ENCODE measurements around the gene SFT2D1. TPM values are rescaled to one million over a fixed set of nuclear protein-coding genes. Genes with fewer than 3 reads are reported as not detected.

SFT2D1 gene
- total RNA-seq, 4 donors from 2014 or later, result 6.1 to 35.8 (median 33.0) TPM

DNA sequence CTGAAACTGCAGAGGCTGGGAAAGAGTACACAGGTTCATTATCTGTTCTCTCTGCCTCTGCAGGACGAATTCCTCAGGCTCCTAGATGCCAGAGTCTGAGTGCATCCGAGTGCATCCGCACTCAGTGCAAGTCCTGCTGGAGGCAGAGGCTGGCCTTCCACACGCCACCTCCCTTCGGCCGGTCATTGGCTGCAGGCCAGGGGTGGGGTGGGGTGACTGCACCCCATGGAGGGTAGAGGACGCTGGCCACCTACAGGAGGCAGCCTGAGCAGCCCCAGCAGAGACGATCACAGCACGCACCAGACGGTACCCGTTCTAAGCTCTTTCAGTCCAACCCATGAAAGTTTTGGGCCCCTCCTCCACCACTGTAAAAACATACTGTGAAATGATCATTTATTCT is 11.7 kb downstream of the SFT2D1 start:
- Histone ChIP-seq H3K4me3 (no peak overlapping the region), H3K9me3 (no peaks in the 10 kb centered on the region), H3K36me3 (no peaks in the 10 kb centered on the region), H3K27ac (no peak overlapping the region), H3K4me1 (no peaks in the 10 kb centered on the region), H3K27me3 (no peaks in the 10 kb centered on the region)
- intact Hi-C loops (cut with DNase I; ENCODE audit: low total_unique reads), result no loop called here
- no peak for DNase-seq
- no peak for TF ChIP-seq POLR2A (IDR thresholded peaks at IDR 0.05)
- TF ChIP-seq, protein P1, sequence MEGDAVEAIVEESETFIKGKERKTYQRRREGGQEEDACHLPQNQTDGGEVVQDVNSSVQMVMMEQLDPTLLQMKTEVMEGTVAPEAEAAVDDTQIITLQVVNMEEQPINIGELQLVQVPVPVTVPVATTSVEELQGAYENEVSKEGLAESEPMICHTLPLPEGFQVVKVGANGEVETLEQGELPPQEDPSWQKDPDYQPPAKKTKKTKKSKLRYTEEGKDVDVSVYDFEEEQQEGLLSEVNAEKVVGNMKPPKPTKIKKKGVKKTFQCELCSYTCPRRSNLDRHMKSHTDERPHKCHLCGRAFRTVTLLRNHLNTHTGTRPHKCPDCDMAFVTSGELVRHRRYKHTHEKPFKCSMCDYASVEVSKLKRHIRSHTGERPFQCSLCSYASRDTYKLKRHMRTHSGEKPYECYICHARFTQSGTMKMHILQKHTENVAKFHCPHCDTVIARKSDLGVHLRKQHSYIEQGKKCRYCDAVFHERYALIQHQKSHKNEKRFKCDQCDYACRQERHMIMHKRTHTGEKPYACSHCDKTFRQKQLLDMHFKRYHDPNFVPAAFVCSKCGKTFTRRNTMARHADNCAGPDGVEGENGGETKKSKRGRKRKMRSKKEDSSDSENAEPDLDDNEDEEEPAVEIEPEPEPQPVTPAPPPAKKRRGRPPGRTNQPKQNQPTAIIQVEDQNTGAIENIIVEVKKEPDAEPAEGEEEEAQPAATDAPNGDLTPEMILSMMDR (IDR thresholded peaks at IDR 0.05), result no peak

DNA sequence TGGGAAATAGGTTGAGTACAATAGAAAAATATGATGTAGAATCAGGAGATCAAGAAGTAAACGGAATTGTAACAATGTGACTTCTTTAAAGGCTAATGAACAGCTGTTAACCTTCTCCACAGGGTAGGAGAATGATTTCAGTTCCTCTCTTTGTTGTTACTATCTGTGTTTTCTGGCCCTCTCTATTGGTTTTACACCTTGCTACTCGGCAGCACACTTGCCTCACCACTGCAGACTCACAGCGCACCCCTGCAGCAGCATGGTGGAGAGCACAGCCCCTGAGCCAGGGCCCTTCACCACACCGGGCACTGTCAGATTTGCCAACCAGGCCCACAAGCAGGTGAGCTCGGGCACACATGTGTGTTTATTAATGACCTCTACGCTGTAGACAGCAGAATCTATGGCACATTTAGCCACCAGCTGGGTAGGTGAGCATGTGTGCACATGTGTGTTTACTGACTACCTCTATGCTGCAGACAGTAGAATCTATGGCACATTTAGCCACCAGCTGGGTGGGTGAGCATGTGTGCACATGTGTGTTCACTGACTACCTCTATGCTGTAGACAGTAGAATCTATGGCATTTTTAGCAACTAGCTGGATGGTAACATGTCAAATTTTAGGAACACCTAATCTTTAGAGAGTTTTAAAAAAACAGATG is 16.8 kb downstream of the SFT2D1 start:
- DNase-seq, result no peak
- Histone ChIP-seq H3K9me3 (no peaks in the 10 kb centered on the region), H3K27me3 (no peaks in the 10 kb centered on the region), H3K4me3 (no peak overlapping the region), H3K4me1 (no peaks in the 10 kb centered on the region), H3K27ac (no peak overlapping the region), H3K36me3 (no peaks in the 10 kb centered on the region)
- TF ChIP-seq, protein P1 (IDR thresholded peaks at IDR 0.05), result no peak
- TF ChIP-seq POLR2A (IDR thresholded peaks at IDR 0.05), result no peak
- intact Hi-C loops (cut with DNase I; ENCODE audit: low total_unique reads), result no loop called here

DNA sequence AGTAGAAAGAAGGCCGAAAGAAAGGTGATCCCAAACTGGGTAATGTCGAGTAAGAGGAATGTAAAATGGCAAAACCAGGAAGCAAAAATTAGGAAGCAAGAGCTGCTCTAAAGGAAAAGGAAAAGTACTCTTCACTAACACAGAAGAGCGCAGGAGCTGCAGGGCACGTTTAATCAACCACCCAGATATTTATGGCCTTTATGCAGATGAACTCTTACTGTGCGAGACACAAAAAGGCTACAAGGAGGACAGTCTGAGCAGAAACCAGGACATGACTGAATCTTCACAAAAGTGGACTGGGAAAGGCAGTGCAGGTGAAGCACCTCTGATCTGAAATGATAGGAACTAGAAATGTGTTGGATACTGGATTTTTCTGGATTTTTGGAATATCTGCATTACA is 18.9 kb downstream of the SFT2D1 start:
- Histone ChIP-seq H3K27me3 (no peaks in the 10 kb centered on the region), H3K9me3 (no peaks in the 10 kb centered on the region), H3K4me3 (no peak overlapping the region), H3K36me3 (no peaks in the 10 kb centered on the region), H3K4me1 (no peaks in the 10 kb centered on the region), H3K27ac (no peak overlapping the region)
- no peak for DNase-seq
- TF ChIP-seq, protein P1 (IDR thresholded peaks at IDR 0.05), result no peak
- TF ChIP-seq POLR2A (IDR thresholded peaks at IDR 0.05), result no peak
- intact Hi-C loops (cut with DNase I; ENCODE audit: low total_unique reads), result no loop called here

DNA sequence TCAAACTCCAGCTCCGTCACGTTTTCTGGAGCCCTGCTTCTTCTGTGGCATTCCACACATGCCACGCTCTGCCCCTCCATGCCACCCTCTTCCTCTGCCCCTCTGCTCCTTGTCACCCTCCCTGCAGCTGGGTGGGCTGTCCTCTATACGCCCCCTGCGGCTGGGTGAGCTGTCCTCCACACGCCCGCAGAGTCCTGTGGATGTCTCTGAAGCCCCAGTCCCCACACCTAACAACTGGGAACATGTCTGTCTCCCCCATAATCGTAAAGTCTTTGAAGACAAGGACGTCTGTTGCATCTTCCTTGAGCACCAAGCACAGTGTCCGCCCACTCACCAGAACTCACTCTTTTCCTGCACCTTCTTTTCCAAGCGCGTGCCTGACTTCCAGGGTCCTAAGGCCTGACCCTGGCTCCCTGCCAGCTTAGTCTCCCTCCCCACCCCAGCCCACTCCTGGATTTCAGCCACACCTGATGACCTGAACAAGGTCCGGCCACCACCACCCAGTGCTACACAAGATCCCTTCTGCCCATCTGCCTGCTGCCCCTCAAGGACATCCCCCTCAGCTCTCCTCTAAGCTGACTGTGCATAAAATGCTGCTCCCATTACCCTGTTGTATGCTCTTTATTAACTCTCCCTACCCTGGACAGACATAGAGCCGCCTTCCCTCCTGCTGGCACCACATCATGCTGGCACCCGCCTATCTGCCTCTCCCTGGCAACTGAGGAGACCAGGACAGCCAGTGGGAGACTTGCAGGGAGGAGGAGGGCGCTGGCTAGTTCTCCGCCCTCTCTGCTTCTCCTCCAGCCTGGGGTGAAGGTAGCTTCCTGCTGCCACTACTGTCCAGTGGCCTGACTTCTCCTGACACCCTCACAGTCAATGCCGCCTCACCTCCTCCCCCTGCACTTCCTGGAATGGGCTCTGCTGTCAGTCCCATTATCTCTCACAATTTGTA is 23.4 kb downstream of the SFT2D1 start:
- Histone ChIP-seq H3K27me3 (no peaks in the 10 kb centered on the region), H3K36me3 (no peaks in the 10 kb centered on the region), H3K4me3 (no peak overlapping the region), H3K9me3 (no peaks in the 10 kb centered on the region), H3K27ac (no peak overlapping the region), H3K4me1 (no peaks in the 10 kb centered on the region)
- no peak for DNase-seq
- intact Hi-C loops (cut with DNase I; ENCODE audit: low total_unique reads), result no loop called here
- TF ChIP-seq, protein P1 (IDR thresholded peaks at IDR 0.05), result no peak
- no peak for TF ChIP-seq POLR2A (IDR thresholded peaks at IDR 0.05)

DNA sequence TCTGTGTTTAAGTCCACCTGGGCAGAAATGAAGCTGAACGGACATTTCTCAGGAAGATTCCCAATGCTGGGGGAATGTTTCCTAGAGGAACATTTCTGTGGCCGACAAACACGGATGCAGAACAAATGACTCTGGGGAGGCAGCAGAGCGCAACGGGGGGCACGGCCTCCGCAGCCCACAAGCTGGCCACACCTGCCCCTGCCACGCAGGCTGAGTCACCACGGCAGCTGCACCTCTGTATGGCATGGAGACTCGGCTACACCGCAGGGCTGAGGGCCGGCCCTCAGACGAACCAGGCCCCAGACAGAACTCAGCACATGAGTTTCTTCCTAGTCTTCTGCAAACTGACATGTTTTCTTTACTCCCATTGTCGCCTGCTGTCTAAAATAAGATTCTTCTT is 24.1 kb downstream of the SFT2D1 start:
- no peak for DNase-seq
- no peaks in the 10 kb centered on the region for H3K9me3 ChIP-seq
- H3K4me1 ChIP-seq, result no peaks in the 10 kb centered on the region
- TF ChIP-seq, protein P1 (IDR thresholded peaks at IDR 0.05), result no peak
- TF ChIP-seq POLR2A (IDR thresholded peaks at IDR 0.05), result no peak
- H3K27ac ChIP-seq, result no peak overlapping the region
- H3K4me3 ChIP-seq, result no peak overlapping the region
- no peaks in the 10 kb centered on the region for H3K36me3 ChIP-seq
- intact Hi-C loops (cut with DNase I; ENCODE audit: low total_unique reads), result no loop called here
- no peaks in the 10 kb centered on the region for H3K27me3 ChIP-seq
